ENCODE results near the gene ELF4. TPM values are rescaled to one million over a fixed set of nuclear protein-coding genes. Genes with fewer than 3 reads are reported as not detected.

The ELF4 gene
- total and polyA plus RNA-seq, 10 of the 15 experiments (the other 5 are each of a cell fraction or from before 2014, with no cell fraction given) = 4.0 to 36.7 (median 22.6) TPM

- TF ChIP-seq ATF7 (IDR thresholded peaks at IDR 0.05; ENCODE audit: low read depth) (0 out of 2 replicates have a peak, but pooled peaks have one; percentile 11), BHLHE40 (IDR thresholded peaks at IDR 0.05; ENCODE audit: borderline replicate concordance in 1 of 2, low read depth in 2 of 2, low read length in 1 of 2) (peak in 1 of 2 experiments; percentile 21; a peak in 1 of 4 replicates), POLR2AphosphoS5 (IDR thresholded peaks at IDR 0.05; ENCODE audit: low read length) (no peak; the same call in 1 of the 2 replicates), ELK1 (IDR thresholded peaks at IDR 0.05; ENCODE audit: low read depth, low read length) (0 out of 2 replicates have a peak, but pooled peaks have one; percentile 32), POLR2A (IDR thresholded peaks at IDR 0.05; ENCODE audit: low read depth, low read length) (peak; percentile 76), CTCF (IDR thresholded peaks at IDR 0.05 in 2 of 3, conservative IDR thresholded peaks at IDR 0.05 in 1 of 3; ENCODE audit: control insufficient read depth in 2 of 3, extremely low read depth in 1 of 3, insufficient read depth in 1 of 3, low read depth in 3 of 3, low read length in 3 of 3) (peak; percentile 22 to 33 (median 28); a peak in 4 of 6 replicates)
- TF ChIP-seq, protein P1, sequence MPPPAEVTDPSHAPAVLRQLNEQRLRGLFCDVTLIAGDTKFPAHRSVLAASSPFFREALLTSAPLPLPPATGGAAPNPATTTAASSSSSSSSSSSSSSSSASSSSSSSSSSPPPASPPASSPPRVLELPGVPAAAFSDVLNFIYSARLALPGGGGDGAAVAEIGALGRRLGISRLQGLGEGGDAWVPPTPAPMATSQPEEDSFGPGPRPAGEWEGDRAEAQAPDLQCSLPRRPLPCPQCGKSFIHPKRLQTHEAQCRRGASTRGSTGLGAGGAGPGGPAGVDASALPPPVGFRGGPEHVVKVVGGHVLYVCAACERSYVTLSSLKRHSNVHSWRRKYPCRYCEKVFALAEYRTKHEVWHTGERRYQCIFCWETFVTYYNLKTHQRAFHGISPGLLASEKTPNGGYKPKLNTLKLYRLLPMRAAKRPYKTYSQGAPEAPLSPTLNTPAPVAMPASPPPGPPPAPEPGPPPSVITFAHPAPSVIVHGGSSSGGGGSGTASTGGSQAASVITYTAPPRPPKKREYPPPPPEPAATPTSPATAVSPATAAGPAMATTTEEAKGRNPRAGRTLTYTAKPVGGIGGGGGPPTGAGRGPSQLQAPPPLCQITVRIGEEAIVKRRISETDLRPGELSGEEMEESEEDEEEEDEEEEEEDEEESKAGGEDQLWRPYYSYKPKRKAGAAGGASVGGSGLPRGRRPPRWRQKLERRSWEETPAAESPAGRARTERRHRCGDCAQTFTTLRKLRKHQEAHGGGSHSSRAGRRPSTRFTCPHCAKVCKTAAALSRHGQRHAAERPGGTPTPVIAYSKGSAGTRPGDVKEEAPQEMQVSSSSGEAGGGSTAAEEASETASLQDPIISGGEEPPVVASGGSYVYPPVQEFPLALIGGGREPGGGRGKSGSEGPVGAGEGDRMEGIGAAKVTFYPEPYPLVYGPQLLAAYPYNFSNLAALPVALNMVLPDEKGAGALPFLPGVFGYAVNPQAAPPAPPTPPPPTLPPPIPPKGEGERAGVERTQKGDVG (CRISPR knock-in tag; IDR thresholded peaks at IDR 0.05) = no peak
- TF ChIP-seq, protein P2, sequence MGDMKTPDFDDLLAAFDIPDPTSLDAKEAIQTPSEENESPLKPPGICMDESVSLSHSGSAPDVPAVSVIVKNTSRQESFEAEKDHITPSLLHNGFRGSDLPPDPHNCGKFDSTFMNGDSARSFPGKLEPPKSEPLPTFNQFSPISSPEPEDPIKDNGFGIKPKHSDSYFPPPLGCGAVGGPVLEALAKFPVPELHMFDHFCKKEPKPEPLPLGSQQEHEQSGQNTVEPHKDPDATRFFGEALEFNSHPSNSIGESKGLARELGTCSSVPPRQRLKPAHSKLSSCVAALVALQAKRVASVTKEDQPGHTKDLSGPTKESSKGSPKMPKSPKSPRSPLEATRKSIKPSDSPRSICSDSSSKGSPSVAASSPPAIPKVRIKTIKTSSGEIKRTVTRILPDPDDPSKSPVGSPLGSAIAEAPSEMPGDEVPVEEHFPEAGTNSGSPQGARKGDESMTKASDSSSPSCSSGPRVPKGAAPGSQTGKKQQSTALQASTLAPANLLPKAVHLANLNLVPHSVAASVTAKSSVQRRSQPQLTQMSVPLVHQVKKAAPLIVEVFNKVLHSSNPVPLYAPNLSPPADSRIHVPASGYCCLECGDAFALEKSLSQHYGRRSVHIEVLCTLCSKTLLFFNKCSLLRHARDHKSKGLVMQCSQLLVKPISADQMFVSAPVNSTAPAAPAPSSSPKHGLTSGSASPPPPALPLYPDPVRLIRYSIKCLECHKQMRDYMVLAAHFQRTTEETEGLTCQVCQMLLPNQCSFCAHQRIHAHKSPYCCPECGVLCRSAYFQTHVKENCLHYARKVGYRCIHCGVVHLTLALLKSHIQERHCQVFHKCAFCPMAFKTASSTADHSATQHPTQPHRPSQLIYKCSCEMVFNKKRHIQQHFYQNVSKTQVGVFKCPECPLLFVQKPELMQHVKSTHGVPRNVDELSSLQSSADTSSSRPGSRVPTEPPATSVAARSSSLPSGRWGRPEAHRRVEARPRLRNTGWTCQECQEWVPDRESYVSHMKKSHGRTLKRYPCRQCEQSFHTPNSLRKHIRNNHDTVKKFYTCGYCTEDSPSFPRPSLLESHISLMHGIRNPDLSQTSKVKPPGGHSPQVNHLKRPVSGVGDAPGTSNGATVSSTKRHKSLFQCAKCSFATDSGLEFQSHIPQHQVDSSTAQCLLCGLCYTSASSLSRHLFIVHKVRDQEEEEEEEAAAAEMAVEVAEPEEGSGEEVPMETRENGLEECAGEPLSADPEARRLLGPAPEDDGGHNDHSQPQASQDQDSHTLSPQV (IDR thresholded peaks at IDR 0.05) = no peak
- TF ChIP-seq, protein P3, sequence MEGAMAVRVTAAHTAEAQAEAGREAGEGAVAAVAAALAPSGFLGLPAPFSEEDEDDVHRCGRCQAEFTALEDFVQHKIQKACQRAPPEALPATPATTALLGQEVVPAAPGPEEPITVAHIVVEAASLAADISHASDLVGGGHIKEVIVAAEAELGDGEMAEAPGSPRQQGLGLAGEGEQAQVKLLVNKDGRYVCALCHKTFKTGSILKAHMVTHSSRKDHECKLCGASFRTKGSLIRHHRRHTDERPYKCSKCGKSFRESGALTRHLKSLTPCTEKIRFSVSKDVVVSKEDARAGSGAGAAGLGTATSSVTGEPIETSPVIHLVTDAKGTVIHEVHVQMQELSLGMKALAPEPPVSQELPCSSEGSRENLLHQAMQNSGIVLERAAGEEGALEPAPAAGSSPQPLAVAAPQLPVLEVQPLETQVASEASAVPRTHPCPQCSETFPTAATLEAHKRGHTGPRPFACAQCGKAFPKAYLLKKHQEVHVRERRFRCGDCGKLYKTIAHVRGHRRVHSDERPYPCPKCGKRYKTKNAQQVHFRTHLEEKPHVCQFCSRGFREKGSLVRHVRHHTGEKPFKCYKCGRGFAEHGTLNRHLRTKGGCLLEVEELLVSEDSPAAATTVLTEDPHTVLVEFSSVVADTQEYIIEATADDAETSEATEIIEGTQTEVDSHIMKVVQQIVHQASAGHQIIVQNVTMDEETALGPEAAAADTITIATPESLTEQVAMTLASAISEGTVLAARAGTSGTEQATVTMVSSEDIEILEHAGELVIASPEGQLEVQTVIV (IDR thresholded peaks at IDR 0.05; ENCODE audit: borderline replicate concordance, partially characterized antibody) = no peak
These were observed 18.2 kb downstream of the ELF4 start (continued) for GRCh38 chrX:130091980-130092522.

Data from GM12878 (cell line).